Activated CD8-positive, alpha-beta memory T cell treated with anti-CD3 and anti-CD28 coated beads, Interleukin-2, amount 50 U/mL, for 4 hours (primary cell): ENCODE measurements around the gene ZNF280C.
"Not testable (repeated sequence)": the region's sequence is repeated elsewhere in the genome, so short reads cannot be mapped to it uniquely, and the experiment has no call there.

Experiments used
- DNase-seq: peaks from one replicate; pipeline ENCODE4 v3.0.0-alpha.2; 2020

Gene ZNF280C

GRCh38 chrX:130268449-130269170 lies at the start of gene ZNF280C:
Gene ZNF280C (minus strand): TSS chrX:130268899. CDS start chrX:130260449, 8,450 bp downstream.
- peak; percentile 90 for DNase-seq

- DNase-seq = no peak
Measured at GRCh38 chrX:130304587-130305368, 36.1 kb upstream of the ZNF280C start.

GRCh38 chrX:130301977-130302376 lies 33.3 kb upstream of the ZNF280C start:
- no peak for DNase-seq

DNA sequence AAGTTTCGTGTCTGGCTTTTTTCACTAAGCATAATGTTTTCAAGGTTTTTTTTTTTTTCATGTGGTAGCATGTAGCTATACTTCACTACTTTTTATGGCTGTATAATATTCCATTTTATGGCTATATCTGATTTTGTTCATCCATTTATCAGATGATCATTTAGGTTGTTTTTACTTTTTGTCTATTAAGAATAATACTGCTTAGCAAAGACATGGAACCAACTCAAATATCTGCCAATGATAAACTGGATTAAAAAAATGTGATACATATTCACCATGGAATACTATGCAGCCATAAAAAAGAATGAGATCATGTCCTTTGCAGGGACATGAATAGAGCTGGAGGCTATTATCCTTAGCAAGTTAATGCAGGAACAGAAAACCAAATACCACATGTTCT lies 32.7 kb upstream of the ZNF280C start:
- no peak for DNase-seq

- no peak for DNase-seq
Measured at GRCh38 chrX:130300010-130300282, 31.2 kb upstream of the ZNF280C start.

- DNase-seq = no peak
Measured at GRCh38 chrX:130299279-130300009, 30.7 kb upstream of the ZNF280C start.

DNA sequence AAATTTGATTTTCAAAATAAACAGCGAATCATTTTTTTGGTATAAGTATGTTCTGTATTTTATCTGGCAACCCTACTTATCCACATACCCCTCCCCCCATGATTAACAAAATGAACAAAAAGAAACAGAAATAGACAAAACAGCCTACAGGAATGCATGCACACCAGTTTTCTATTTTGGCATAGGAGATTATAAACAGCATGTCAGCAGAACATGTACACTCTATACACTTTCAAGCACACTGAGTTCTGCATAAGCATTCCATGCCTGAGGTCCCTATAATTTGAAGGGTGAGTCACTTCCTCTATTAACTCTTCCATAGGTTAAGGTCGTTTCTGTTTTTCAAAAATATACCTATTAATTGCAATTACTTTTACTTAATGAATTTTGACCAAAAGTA lies 28.0 kb upstream of the ZNF280C start:
- no peak for DNase-seq

GRCh38 chrX:130296297-130296678 lies 27.6 kb upstream of the ZNF280C start:
- DNase-seq = no peak

- no peak for DNase-seq
Measured at GRCh38 chrX:130295519-130296296, 27.0 kb upstream of the ZNF280C start.

- no peak for DNase-seq
Measured at GRCh38 chrX:130287071-130287770, 18.5 kb upstream of the ZNF280C start.

GRCh38 chrX:130285710-130286109 lies 17.0 kb upstream of the ZNF280C start:
- no peak for DNase-seq

GRCh38 chrX:130285069-130285620 lies 16.4 kb upstream of the ZNF280C start:
- DNase-seq = no peak

DNA sequence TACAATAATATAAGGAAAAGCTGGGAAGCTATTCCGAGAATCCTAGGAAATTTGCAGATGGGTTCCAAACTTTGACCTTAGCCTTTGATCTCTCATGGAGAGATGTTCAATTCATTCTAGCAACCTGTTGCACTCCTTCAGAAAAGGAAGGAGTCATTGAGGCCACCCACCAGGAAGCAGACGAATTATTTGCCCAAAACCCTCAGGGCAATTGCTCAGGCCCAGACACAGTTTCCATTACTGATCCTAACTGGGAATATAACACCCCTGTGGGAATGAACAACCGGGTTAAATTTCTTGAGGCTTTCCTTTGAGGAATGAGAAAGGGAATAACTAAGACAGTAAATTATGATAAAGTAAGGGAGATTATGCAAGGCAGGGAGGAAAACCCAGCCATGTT lies 13.5 kb upstream of the ZNF280C start:
- DNase-seq = no peak

DNA sequence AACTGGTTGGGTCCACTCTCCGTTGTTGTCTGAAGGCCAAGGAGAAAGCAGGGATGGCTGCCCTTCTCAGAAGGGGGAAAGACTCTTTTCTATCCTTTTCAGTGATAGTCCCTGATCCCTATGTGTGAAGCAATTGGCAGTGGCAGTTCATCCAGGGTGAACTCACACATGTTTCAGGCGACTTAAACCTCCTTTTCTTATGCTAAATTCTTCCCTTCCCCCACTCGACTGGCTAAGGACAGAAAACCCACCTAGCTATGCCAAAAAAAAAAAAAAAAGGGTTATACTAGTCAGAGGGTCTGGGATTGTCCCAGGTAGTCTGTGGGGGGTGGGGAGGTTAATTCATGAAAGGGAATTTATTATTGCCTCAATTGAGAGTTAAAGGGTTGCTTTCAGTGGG lies 12.2 kb upstream of the ZNF280C start:
- DNase-seq = no peak

DNA sequence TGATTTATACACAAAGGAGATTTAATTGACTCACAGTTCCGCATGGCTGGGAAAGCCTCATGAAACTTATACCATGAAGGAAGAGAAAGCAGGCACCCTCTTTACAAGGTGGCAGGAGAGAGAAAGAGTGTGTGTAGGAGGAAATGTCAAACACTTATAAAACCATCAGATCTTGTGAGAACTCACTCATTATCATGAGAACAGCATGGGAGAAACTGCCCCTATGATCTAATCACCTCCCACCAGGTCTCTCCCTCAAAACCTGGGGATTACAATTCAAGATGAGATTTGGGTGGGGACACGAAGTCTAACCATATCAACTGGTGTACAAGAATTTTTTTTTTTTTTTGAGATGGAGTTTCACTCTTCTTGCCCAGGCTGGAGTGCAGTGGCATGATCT lies 3.6 kb upstream of the ZNF280C start:
- DNase-seq = not testable (repeated sequence)

DNA sequence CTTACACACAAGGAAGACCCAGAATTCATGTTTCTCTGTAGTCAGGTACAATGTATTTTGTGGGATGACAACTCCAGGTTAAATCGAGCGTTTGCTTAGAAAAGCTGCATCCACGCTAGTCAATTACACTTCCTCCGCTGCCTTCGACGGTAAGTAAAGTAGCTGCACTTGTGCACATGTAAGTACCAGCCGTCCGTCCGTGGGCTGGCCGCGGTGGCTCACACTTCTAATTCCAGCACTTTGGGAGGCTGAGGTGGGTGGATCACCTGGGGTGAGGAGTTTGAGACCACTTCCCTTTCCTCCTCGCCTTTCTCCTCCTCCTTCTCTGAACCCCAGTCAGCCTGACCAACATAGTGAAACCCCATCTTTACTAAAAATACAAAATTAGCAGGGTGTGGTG lies 692 bp upstream of the ZNF280C start:
- DNase-seq = not testable (repeated sequence)

DNA sequence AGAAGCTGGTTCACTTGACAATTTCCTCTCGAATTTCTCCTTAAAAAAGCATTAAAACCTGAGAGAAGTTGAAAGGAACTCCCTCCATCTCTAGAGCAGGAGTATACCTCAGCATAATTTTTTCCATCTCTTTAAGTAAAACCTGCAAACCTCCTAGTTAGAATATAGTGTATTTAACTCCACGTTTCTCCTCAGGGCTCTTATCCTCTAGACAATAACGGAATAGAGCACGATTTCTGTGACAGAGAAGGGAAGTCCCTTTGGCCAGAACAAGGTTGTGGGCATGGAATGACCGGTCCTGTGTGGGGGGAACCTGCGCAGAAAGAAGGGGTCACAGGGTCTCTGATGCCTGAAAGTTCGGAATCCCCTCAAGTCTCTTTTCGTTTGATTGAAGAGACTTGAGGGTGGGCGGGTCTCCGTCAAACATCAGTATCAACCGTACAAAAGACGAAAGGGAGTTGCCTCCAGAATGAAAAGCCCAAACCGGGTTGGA lies 697 bp downstream of the ZNF280C start:
- no peak for DNase-seq

- DNase-seq = no peak
Measured at GRCh38 chrX:130264573-130264972, 4.1 kb downstream of the ZNF280C start.

GRCh38 chrX:130263016-130263415 lies 5.7 kb downstream of the ZNF280C start:
- no peak for DNase-seq

- no peak for DNase-seq
Measured at GRCh38 chrX:130262231-130262630, 6.5 kb downstream of the ZNF280C start.

DNA sequence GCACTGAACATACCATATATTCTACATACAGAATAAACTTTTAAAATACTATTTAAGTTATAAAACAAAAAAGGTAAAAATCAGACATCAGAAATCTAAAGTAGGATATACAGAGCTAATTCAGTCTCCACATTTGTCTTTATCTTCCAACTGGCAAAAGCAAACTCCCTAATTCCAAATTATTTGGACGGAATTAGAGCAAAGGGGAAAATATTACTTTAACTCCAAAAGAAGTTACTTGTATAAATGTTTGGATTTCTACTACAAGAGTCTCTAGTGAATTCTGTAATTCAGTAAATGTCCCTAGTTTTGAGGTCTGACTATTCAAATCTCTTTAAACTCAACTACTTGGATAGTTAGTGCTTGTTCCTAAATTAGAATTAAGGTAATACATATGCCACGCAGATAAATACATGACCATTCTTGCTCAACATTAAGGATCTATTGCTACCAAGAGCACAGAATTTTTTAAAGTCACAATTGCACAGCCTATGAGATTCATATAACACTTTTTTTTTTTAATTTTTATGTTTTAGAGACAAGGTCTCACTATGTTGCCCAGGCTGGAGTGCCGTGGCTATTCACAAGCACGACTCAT lies 7.3 kb downstream of the ZNF280C start:
- no peak for DNase-seq

DNA sequence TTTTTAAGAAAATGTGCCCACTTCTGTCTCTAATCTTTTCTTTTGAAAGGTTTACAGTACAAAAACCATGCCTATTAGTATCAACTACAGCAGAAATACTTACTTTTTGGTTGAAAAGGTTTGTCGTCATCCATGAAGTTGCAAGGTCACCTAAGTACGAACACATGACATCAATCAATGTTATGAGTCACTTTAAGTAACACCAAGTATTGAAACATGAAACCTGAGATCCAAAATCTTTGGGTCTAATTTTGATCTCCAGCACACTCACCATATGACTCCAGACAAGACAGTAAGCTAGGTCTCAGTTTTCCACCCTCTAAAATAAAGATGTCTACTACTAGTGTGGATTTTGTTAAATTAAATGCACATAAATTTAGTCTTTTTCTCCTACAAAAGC lies 8.4 kb downstream of the ZNF280C start:
- DNase-seq = no peak
